Testis (tissue), 3 donors: ENCODE results near the gene C2orf76. TPM values are rescaled to one million over a fixed set of nuclear protein-coding genes. Genes with fewer than 3 reads are reported as not detected.
A peak's percentile ranks its signal among the peaks of the same experiment; 100 is the strongest.

Experiments used
- DNase-seq: peaks from one replicate; pipeline ENCODE4 v3.0.0-alpha.2; 2019
- H3K27ac ChIP-seq, 2 donors: fragments of 200-600 bp; sonication (generic); one replicate each; pipeline ENCODE4 v1.5.1; 2019
- H3K27me3 ChIP-seq: fragments of 200-600 bp; sonication (generic); one replicate; pipeline ENCODE4 v1.5.1; 2019
- H3K36me3 ChIP-seq: fragments of 200-600 bp; sonication (generic); one replicate; pipeline ENCODE4 v1.5.1; 2017; ENCODE audit warnings: low read depth; ENCODE audit errors: missing control alignments
- H3K4me1 ChIP-seq: fragments of 200-600 bp; sonication (generic); one replicate; pipeline ENCODE4 v1.5.1; 2019
- H3K4me3 ChIP-seq, 2 donors: fragments of 200-600 bp; sonication (generic); one replicate each; pipeline ENCODE4 v1.5.1; 2017 to 2019
- H3K9me3 ChIP-seq: fragments of 200-600 bp; sonication (generic); one replicate; pipeline ENCODE4 v1.5.1; 2017
- CTCF ChIP-seq, 3 experiments: fragments of 450-650 bp in 2 of 3; fragments of 200-600 bp in 1 of 3; sonication (generic) in 1 of 3; IDR thresholded peaks; one replicate each; pipeline ENCODE4 v1.5.1; 2016 to 2019; ENCODE audit warnings: antibody characterized with exemption in 3 of 3, mild to moderate bottlenecking in 2 of 3, moderate library complexity in 1 of 3
- POLR2A ChIP-seq: fragments of 450-650 bp; IDR thresholded peaks from one replicate; pipeline ENCODE4 v1.6.1; 2017; ENCODE audit warnings: antibody characterized with exemption, mild to moderate bottlenecking, moderate library complexity
- WGBS, 2 donors: methylation state at CpG; one replicate each; pipeline ENCODE4 v1.1.5; 2018; 5-methylcytosine and 5-hydroxymethylcytosine counted together
- intact Hi-C: fragments of 100-400 bp; cut with DNase I; formaldehyde crosslinking; loops from one replicate; pipeline ENCODE4 v1.15.1; 2023; ENCODE audit warnings: low total_unique reads
- polyA plus RNA-seq: library from polyadenylated mRNA; stranded (reverse); fragments of 350-450 nt; fragmentation: Illumina TruSeq; extraction: RNeasy Lipid Tissue Mini Kit (QIAGEN cat#74804); gene quantifications from one replicate; pipeline ENCODE4 v1.2.3, GENCODE V29; 2014; ENCODE audit warnings: low read depth, low replicate concordance; ENCODE audit not compliant: insufficient read depth
- total RNA-seq, 2 donors: library from RNA; depleted of rRNA; stranded (reverse); fragments of >200 nt; gene quantifications; one replicate each; pipeline ENCODE4 v1.2.3, GENCODE V29; 2016

Gene C2orf76
- total and polyA plus RNA-seq, 3 donors from 2014 or later, result 12.8 to 27.8 (median 13.4) TPM

DNA sequence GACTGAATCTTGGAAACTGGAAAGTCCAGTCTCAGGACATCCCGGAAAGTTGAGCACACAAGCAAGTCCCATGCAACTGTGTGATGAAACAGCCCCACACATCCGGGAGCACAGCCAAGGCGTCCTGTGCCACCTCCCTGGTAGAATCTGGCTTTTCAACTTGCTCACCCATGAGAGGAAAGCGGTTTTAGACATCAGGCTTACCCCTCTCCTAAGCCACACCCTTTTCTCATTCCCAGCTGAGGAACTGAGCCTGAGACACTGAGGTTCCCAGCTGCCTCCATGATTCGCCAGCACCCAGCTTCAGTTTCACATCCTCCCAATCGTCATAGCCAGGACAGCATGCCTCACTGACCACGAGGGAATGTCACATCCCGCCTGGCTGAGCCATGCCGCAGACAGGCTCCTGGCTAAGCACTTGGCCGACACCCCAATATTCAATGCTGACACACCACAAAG, 82.7 kb downstream of the C2orf76 start:
- no peak overlapping the region for H3K4me3 ChIP-seq
- H3K27ac ChIP-seq, result no peak overlapping the region
- no peaks in the 10 kb centered on the region for H3K36me3 ChIP-seq
- H3K27me3 ChIP-seq, result no peaks in the 10 kb centered on the region
- peaks cover 7% of the 10 kb centered on the region for H3K4me1 ChIP-seq
- WGBS, 2 donors, result 76 to 86% methylated on average over 10 of the region's 10 CpGs
- intact Hi-C loops, result no loop called here
- H3K9me3 ChIP-seq, result no peaks in the 10 kb centered on the region
- peak; percentile 48 for DNase-seq
- TF ChIP-seq POLR2A (no peak), CTCF (IDR thresholded peaks at IDR 0.05) (no peak)

DNA sequence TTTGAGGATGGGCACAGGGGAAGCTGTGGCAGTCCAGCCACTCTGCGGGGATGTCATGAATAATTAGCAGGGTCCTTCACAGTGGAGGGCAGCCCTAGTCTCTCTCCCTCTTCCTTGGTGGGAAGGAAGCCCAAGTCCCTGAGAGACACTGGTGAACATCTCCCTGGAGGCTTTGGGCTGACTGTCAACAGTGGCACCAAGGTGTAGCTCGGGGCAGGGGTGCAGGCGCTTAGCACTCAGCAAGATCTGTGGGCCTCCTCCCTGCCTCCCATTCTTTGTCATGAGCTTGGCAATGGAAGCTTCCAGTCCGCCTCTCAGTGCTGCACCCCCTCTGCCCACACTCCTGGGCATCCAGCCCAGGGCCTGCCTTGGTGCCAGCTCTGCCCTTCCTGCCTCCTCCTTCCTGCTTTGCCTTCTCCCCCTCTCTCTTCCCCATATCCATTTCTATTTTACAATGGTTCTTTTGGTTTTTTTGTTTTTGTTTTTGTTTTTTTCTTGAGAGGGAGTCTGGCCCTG, 83.6 kb downstream of the C2orf76 start:
- 72 to 88% methylated on average over 3 to 4 of the region's 4 CpGs for WGBS, 2 donors
- TF ChIP-seq POLR2A (no peak), CTCF (IDR thresholded peaks at IDR 0.05) (no peak)
- peak; percentile 66 for DNase-seq
- Histone ChIP-seq H3K9me3 (no peaks in the 10 kb centered on the region), H3K4me3 (no peak overlapping the region), H3K36me3 (no peaks in the 10 kb centered on the region), H3K27me3 (no peaks in the 10 kb centered on the region), H3K27ac (no peak overlapping the region), H3K4me1 (no peaks in the 10 kb centered on the region)
- intact Hi-C loops, result no loop called here

DNA sequence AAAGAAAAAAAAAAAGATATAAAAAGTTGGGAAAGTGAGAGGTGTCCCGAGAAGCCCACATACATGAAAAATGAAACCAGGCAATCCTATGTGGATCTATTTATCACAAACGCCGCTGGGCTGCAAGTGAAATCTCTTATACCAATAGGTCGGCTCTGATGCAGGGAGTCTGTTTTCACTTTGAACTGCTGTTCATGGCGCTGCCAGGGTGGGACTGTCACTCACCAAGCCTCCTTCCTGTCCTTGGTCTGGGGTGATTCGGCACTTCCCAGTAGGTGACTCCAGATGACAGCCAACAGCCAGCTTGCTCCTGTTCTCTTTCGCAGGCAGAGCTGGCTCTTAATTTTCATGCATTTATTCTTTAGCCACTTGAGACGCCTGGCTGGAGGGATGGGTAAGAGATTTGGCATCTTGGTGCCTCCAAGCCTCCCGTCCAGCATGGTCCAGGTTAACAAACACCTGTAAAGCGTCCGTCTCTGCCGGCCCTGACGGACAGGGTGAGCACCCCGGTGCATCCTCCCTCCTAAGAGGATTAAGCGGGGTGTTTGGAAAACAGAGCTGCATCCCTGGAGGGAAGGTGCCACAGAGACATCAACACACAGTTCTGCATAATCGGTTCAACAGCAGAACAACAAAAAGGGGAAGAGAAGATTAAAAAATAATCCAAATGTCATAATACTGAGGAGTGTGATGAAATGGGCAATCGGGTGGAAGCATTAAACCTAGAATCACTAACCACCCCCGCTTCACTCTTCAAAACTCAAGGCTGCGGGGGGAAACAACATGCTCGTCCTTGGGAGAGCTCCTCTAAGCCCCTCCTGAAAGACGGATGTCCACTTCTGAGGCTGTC, 84.3 kb downstream of the C2orf76 start:
- intact Hi-C loops, result no loop called here
- 86 to 91% methylated on average over 21 of the region's 21 CpGs for WGBS, 2 donors
- Histone ChIP-seq H3K4me3 (no peak overlapping the region), H3K9me3 (no peaks in the 10 kb centered on the region), H3K27ac (no peak overlapping the region), H3K36me3 (no peaks in the 10 kb centered on the region), H3K4me1 (no peaks in the 10 kb centered on the region), H3K27me3 (no peaks in the 10 kb centered on the region)
- DNase-seq, result no peak
- TF ChIP-seq POLR2A (no peak), CTCF (IDR thresholded peaks at IDR 0.05) (no peak)

DNA sequence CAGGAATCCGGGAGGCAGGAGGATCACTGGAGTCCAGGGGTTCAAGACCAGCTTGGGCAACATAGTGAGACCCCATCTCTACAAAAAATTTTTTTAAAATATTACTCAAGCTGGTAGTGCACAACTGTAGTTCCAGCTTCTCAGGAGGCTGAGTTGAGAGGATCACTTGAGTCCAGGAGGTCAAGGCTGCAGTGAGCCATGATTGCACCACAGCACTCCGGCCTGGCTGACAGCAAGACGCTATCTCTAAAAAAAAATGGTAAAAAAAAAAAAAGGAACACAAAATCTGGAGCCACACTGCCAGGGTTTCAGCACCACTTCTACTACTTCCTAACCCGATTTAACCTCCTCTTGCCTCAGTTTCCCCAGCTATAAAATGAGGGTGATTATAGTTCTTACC, 86.0 kb downstream of the C2orf76 start:
- Histone ChIP-seq H3K4me3 (no peak overlapping the region), H3K36me3 (no peaks in the 10 kb centered on the region), H3K27ac (no peak overlapping the region), H3K4me1 (no peaks in the 10 kb centered on the region), H3K9me3 (no peaks in the 10 kb centered on the region), H3K27me3 (no peaks in the 10 kb centered on the region)
- TF ChIP-seq POLR2A, result no peak
- TF ChIP-seq CTCF (IDR thresholded peaks at IDR 0.05), result no peak
- intact Hi-C loops, result no loop called here
- DNase-seq, result no peak
- WGBS, 2 donors, result 66 to 69% methylated on average over 4 of the region's 4 CpGs

DNA sequence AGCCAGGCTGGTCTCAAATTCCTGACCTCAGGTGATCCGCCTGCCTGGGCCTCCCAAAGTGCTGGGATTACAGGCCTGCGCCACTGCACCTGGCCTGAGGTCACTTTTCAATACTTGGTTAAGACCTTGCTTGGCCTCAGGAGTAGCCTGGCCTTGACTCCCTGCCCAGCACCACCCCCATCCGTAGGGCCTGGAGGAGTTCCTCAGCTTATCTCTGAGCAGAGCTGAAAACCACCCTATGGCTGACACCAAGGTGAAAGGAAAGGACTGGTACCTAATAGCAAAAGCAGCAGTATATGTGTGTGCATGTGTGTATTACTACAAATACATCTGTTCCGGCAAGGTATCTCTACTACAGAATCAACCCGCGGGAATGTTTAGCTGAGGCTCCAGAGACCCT, 87.0 kb downstream of the C2orf76 start:
- no peaks in the 10 kb centered on the region for H3K9me3 ChIP-seq
- DNase-seq, result no peak

More for the DNA sequence above, 87.0 kb downstream of the C2orf76 start:
- TF ChIP-seq CTCF (IDR thresholded peaks at IDR 0.05) (no peak), POLR2A (no peak)
- Histone ChIP-seq H3K4me3 (no peak overlapping the region), H3K27me3 (no peaks in the 10 kb centered on the region), H3K27ac (no peak overlapping the region), H3K36me3 (no peaks in the 10 kb centered on the region), H3K4me1 (no peaks in the 10 kb centered on the region)
- intact Hi-C loops, result no loop called here
- WGBS, 2 donors, result 65 to 83% methylated on average over 6 of the region's 6 CpGs
